Measurements from ENCODE around the gene TM2D3.

TM2D3 gene

GRCh38 chr15:101676921-101677329 is 24.7 kb upstream of the TM2D3 start:
- H3K9me3 Mint-ChIP-seq: no peaks in the 10 kb centered on the region
- H3K27me3 Mint-ChIP-seq (ENCODE audit: low read depth, poor library complexity): peaks cover 7% of the 10 kb centered on the region
- no peak overlapping the region for H3K27ac Mint-ChIP-seq
- no peak overlapping the region for H3K4me3 Mint-ChIP-seq
- TF ChIP-seq CTCF (IDR thresholded peaks at IDR 0.05): no peak
- H3K36me3 Mint-ChIP-seq (ENCODE audit: low read depth): peaks cover 66% of the 10 kb centered on the region
- peaks cover 5% of the 10 kb centered on the region for H3K4me1 Mint-ChIP-seq
- DNase-seq: no peak

- Mint-ChIP-seq H3K27me3 (ENCODE audit: low read depth, poor library complexity) (peaks cover 7% of the 10 kb centered on the region), H3K4me3 (no peak overlapping the region), H3K4me1 (peaks cover 6% of the 10 kb centered on the region), H3K9me3 (no peaks in the 10 kb centered on the region), H3K27ac (no peak overlapping the region), H3K36me3 (ENCODE audit: low read depth) (peaks cover 66% of the 10 kb centered on the region)
- DNase-seq: no peak
- no peak for TF ChIP-seq CTCF (IDR thresholded peaks at IDR 0.05)
Measured at GRCh38 chr15:101675796-101676582, 23.8 kb upstream of the TM2D3 start.

DNA sequence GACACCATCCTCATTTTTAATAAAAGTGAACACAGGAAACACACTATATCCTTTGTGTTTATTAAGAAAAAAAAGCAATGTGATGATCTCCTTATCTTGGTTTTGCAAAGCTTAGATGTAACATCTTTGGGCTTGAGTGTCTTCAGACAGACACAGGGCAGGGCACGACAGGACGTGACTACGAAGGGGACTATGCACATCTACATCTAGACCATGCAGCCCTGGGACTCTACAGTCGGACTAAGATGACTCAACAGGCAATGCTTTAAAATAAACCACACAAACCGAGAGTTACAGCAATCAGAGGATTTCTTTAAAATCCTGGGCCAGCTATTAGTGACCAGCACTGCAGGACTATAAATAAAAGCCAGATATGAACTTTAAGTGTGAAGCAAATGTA is 22.8 kb upstream of the TM2D3 start:
- no peak for DNase-seq
- Mint-ChIP-seq H3K4me1 (peaks cover 6% of the 10 kb centered on the region), H3K4me3 (no peak overlapping the region), H3K27me3 (ENCODE audit: low read depth, poor library complexity) (peaks cover 5% of the 10 kb centered on the region), H3K27ac (no peak overlapping the region), H3K9me3 (no peaks in the 10 kb centered on the region), H3K36me3 (ENCODE audit: low read depth) (peaks cover 74% of the 10 kb centered on the region)
- no peak for TF ChIP-seq CTCF (IDR thresholded peaks at IDR 0.05)

DNA sequence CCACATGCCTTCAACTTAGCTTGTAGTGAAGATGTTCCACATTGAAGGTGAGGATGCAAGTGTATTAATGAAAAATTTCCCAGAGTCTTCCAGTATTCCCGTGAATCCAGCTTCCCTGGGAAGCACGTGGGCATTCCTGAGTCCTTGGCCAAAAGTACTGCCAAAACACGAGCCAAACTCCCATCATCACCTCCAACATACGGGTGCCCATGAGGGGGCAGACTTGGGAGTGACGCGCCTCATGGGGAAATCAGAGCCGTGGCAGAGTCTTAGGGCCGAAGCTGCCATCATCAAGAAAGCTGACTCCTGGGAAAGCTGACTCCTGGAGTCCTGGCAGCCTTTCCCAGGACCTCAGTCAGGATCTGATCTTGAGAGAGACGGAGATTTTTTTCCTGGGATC is 20.1 kb upstream of the TM2D3 start:
- no peak overlapping the region for H3K4me3 Mint-ChIP-seq
- peaks cover 80% of the 10 kb centered on the region for H3K36me3 Mint-ChIP-seq (ENCODE audit: low read depth)
- peaks cover 5% of the 10 kb centered on the region for H3K27me3 Mint-ChIP-seq (ENCODE audit: low read depth, poor library complexity)
- peaks cover 8% of the 10 kb centered on the region for H3K9me3 Mint-ChIP-seq
- DNase-seq: no peak
- TF ChIP-seq CTCF (IDR thresholded peaks at IDR 0.05): no peak
- H3K4me1 Mint-ChIP-seq: peaks cover 6% of the 10 kb centered on the region
- no peak overlapping the region for H3K27ac Mint-ChIP-seq

DNA sequence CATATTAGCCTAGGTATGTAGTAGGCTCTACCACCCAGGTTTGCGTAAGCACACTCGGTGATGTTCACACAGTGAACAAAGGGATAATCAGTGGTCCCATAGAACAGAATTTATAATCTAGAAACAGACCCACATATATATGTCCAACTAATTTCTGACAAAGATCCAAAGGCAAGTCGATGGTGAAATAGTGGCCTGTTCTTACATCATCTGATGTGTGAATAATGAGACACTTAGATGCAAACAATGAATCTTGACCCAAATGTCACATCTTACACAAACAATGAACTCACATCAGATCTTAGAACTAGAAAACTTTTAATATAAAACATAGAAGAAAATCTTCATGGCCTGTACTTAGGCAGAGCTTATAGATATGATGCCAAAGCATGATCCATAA is 17.6 kb upstream of the TM2D3 start:
- no peak for TF ChIP-seq CTCF (IDR thresholded peaks at IDR 0.05)
- Mint-ChIP-seq H3K27ac (no peak overlapping the region), H3K9me3 (peaks cover 18% of the 10 kb centered on the region), H3K4me3 (no peak overlapping the region), H3K27me3 (ENCODE audit: low read depth, poor library complexity) (no peaks in the 10 kb centered on the region), H3K36me3 (ENCODE audit: low read depth) (peaks cover 90% of the 10 kb centered on the region), H3K4me1 (peaks cover 6% of the 10 kb centered on the region)
- DNase-seq: no peak

- Mint-ChIP-seq H3K36me3 (ENCODE audit: low read depth) (peaks cover 78% of the 10 kb centered on the region), H3K4me3 (no peak overlapping the region), H3K27ac (no peak overlapping the region), H3K9me3 (peaks cover 18% of the 10 kb centered on the region), H3K4me1 (peaks cover 6% of the 10 kb centered on the region), H3K27me3 (ENCODE audit: low read depth, poor library complexity) (no peaks in the 10 kb centered on the region)
- DNase-seq: no peak
- no peak for TF ChIP-seq CTCF (IDR thresholded peaks at IDR 0.05)
Measured at GRCh38 chr15:101667881-101668280, 15.7 kb upstream of the TM2D3 start.
